Measurements from ENCODE around the gene TM2D3. TPM values are rescaled to one million over a fixed set of nuclear protein-coding genes. Genes with fewer than 3 reads are reported as not detected.

The TM2D3 gene
- total and polyA plus RNA-seq, 10 of the 15 experiments (the other 5 are each of a cell fraction or from before 2014, with no cell fraction given): 28.3 to 84.5 (median 45.0) TPM

DNA sequence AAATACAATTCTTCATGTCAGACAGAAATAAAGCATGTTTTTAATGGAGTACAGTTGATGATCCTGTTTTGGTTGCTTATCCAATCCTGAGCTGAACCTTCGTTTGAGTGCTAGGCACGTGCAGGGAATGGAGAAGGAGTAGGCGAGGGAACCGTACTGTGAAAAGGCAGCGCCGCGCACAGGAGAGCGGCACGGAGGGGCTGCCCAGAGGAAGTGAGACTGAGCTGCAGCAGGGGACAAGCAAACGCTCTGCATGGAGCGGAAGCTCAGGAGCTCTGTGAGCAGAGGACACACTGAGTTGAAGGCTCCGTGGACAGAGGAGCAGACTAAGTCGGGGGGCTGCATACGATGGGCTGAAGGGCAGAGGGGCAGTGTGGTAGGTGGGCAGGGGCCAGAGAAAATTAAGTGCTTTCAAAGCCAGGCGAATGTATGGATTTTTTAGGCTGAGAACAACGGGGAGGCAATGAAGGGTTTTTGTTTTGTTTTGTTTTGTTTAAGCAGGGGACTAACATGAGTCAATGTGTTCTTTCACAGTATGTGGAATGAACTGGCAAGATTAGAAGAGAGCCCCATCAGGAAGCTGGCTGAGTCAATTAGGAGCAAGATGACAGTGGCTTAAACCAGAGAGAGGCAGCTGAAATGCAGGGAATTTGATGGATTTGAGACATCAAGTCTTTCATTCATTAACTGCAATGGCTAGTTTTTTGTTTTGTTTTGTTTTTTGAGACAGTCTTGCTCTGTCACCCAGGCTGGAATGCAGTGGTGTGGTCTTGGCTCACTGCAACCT is 23.8 kb upstream of the TM2D3 start:
- Histone ChIP-seq H3K4me3 (no peak overlapping the region), H4K20me1 (ENCODE audit: control insufficient read depth, insufficient read depth) (no peaks in the 10 kb centered on the region), H2AFZ (ENCODE audit: control insufficient read depth, low read depth, low read length) (peak overlapping the region; percentile 80), H3K9ac (ENCODE audit: control insufficient read depth, insufficient read depth, low read length) (peak overlapping the region; percentile 53; the same call in 1 of the 2 replicates), H3K27ac (ENCODE audit: control insufficient read depth, insufficient read depth) (peak overlapping the region; percentile 62), H3K27me3 (replicated peaks in 1 of 2; ENCODE audit: control insufficient read depth in 2 of 2, insufficient read depth in 2 of 2, low read length in 1 of 2) (no peaks in the 10 kb centered on the region), H3K9me3 (replicated peaks; ENCODE audit: control insufficient read depth, insufficient read depth, low read length) (no peaks in the 10 kb centered on the region), H3K36me3 (ENCODE audit: control insufficient read depth in 2 of 2, insufficient read depth in 2 of 2, low read length in 1 of 2) (peaks cover 0 to 6% of the 10 kb centered on the region in 2 experiments), H3K4me1 (ENCODE audit: control insufficient read depth, insufficient read depth, low read length) (peaks cover 6% of the 10 kb centered on the region; the same call in 1 of the 2 replicates), H3K79me2 (ENCODE audit: control insufficient read depth, insufficient read depth, low read length) (no peaks in the 10 kb centered on the region), H3K4me2 (ENCODE audit: control insufficient read depth, insufficient read depth) (peak overlapping the region; percentile 89)
- under 1% methylated on average over 16 of the region's 16 CpGs for WGBS (ENCODE audit: insufficient coverage, insufficient replicate concordance, low lambda C conversion rate, missing lambda C conversion rate)
- ATAC-seq (no peak), DNase-seq (ENCODE audit: low read depth, low spot score) (no peak), FAIRE-seq (peak; percentile 54)
- intact Hi-C loops (cut with micrococcal nuclease; ENCODE audit: unreplicated experiment) (no loop called here), in situ Hi-C loops (cut with MboI) (no loop called here)
- ChIA-PET RAD21 (ENCODE audit: unreplicated experiment) (no interaction called here), POLR2A (no interaction called here), CTCF (interaction anchor here (0.9 kb wide), 1 partner anchor 376 kb away, joined by 3 read pairs; no protein-coding TSS in a partner anchor), SMC1A (ENCODE audit: uncharacterized antibody, unreplicated experiment) (no interaction called here)
- BruUV-seq (replicated peaks): no TSS peak
- TF ChIP-seq, protein P1, sequence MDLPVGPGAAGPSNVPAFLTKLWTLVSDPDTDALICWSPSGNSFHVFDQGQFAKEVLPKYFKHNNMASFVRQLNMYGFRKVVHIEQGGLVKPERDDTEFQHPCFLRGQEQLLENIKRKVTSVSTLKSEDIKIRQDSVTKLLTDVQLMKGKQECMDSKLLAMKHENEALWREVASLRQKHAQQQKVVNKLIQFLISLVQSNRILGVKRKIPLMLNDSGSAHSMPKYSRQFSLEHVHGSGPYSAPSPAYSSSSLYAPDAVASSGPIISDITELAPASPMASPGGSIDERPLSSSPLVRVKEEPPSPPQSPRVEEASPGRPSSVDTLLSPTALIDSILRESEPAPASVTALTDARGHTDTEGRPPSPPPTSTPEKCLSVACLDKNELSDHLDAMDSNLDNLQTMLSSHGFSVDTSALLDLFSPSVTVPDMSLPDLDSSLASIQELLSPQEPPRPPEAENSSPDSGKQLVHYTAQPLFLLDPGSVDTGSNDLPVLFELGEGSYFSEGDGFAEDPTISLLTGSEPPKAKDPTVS (IDR thresholded peaks at IDR 0.05; ENCODE audit: low read depth, low read length): no peak
- TF ChIP-seq EED (IDR thresholded peaks at IDR 0.05; ENCODE audit: low read depth) (peak; percentile 88), TAF1 (IDR thresholded peaks at IDR 0.05; ENCODE audit: borderline replicate concordance, low read depth, low read length) (peak; percentile 62; the same call in 1 of the 2 replicates), ETV6 (conservative IDR thresholded peaks at IDR 0.05 in 1 of 2, IDR thresholded peaks at IDR 0.05 in 1 of 2; ENCODE audit: borderline replicate concordance in 1 of 2, low read depth in 1 of 2) (peak in 1 of 2 experiments; percentile 12; a peak in 1 of 4 replicates), GABPA (IDR thresholded peaks at IDR 0.05; ENCODE audit: low read depth) (peak; percentile 56; the same call in 1 of the 2 replicates), CREM (IDR thresholded peaks at IDR 0.05; ENCODE audit: low read depth) (peak; percentile 26; the same call in 1 of the 2 replicates), RFX5 (IDR thresholded peaks at IDR 0.05; ENCODE audit: low read depth, low read length) (no peak), CBX3 (IDR thresholded peaks at IDR 0.05; ENCODE audit: borderline replicate concordance, low read depth) (no peak), IKZF2 (IDR thresholded peaks at IDR 0.05) (peak in 1 of 2 experiments; percentile 21; a peak in 1 of 4 replicates), CEBPB (IDR thresholded peaks at IDR 0.05; ENCODE audit: borderline replicate concordance in 1 of 2, low read depth in 2 of 2, low read length in 2 of 2) (no peak), ZBTB4 (CRISPR knock-in tag; IDR thresholded peaks at IDR 0.05) (no peak), EP300 (IDR thresholded peaks at IDR 0.05; ENCODE audit: borderline replicate concordance in 1 of 2, control insufficient read depth in 1 of 2, low read depth in 2 of 2, low read length in 2 of 2) (no peak)
- TF ChIP-seq, protein P2, sequence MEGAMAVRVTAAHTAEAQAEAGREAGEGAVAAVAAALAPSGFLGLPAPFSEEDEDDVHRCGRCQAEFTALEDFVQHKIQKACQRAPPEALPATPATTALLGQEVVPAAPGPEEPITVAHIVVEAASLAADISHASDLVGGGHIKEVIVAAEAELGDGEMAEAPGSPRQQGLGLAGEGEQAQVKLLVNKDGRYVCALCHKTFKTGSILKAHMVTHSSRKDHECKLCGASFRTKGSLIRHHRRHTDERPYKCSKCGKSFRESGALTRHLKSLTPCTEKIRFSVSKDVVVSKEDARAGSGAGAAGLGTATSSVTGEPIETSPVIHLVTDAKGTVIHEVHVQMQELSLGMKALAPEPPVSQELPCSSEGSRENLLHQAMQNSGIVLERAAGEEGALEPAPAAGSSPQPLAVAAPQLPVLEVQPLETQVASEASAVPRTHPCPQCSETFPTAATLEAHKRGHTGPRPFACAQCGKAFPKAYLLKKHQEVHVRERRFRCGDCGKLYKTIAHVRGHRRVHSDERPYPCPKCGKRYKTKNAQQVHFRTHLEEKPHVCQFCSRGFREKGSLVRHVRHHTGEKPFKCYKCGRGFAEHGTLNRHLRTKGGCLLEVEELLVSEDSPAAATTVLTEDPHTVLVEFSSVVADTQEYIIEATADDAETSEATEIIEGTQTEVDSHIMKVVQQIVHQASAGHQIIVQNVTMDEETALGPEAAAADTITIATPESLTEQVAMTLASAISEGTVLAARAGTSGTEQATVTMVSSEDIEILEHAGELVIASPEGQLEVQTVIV (IDR thresholded peaks at IDR 0.05; ENCODE audit: borderline replicate concordance, partially characterized antibody): no peak
